ENCODE data around the gene SLC35E4.
"Not testable (repeated sequence)": the region's sequence is repeated elsewhere in the genome, so short reads cannot be mapped to it uniquely, and the experiment has no call there.

The SLC35E4 gene

DNA sequence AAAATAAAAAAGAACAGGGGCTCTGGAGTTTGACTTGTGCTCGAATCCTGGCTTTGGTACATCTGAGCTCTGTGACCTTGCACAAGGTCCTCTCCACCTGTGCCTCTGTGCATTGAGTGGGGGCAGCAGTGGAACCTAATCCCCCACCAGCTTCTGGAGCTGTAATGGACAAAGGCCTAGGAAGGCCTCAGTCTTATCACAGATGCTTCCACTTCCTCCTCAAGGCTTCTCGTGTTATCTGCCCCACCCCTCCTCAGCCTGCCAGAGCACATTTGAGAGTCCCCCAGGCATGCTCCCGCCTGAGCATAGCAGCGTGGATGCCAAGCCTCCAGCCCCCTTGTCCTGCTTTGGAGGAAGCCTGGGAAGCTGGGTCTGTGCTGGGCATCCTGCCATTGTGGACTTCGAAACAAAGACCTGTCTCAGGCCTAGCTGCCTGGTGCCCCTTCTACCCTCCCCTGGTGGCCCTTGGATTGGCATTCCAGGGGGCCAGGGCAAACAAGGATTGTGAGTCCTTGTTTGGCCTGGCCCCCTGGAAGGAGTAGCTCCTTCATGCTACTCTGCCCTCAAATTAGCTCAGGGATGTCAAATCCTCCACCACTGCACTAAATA, 15.0 kb downstream of the SLC35E4 start:
- DNase-seq (ENCODE audit: low read depth, low spot score), result no peak

DNA sequence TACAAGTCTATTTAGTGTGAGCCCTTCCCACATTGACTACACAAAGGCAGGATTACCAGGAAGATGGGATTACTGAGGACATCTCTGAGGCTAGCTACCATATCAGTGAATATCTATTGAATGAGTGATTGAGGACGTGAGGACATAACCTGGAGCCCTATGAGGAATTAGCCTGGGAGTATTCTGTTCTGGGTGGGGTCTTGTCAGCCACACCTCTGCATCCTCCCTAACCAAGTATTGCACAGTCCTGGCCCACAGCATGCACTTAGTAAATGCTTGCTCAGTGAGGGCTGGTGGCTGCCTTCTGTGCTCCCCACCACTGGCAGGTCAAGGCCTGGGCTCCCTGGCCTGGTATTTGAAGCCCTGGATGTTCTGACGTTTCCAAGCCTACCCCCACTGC, 17.3 kb downstream of the SLC35E4 start:
- no peak for DNase-seq (ENCODE audit: low read depth, low spot score)

DNA sequence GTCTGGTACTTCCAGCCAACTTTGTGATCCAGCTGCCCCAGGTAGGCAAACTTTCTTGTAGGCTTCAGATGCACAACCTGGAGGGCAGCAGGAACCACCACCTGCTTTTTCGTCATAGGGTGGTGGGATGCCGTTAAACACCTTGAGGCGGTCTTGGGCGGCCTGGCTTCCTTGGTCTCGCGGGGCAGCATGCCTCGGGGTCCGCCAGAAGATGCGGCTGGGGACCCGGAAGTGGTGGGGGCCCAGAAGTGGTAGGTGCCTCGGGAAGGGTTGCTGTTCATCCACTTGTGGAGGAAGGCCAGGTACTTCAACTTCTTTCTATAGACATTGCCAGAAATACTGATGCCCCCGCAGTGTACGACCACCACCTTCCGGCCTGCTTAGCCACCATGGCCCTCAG, 18.8 kb downstream of the SLC35E4 start:
- no peak for DNase-seq (ENCODE audit: low read depth, low spot score)

DNA sequence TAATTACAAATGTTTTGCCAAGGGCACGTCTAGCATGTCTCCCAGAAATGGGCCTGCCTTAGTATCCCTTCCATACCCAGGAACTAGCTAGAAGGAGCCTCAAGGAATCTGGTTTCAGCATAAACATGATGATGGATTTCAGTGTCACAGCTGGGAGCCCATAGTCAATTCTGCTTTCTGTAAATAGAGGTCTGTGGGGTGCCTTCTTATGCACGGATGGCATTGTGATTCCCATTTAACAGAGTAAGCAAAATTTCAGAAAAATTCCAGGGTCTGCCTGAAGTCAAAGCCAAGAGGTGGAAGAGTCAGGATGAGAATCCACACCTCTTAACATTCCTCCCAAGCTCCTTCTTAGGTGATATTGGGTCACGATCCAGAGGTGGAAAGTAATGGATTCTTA, 20.0 kb downstream of the SLC35E4 start:
- DNase-seq (ENCODE audit: low read depth, low spot score), result peak; percentile 65

DNA sequence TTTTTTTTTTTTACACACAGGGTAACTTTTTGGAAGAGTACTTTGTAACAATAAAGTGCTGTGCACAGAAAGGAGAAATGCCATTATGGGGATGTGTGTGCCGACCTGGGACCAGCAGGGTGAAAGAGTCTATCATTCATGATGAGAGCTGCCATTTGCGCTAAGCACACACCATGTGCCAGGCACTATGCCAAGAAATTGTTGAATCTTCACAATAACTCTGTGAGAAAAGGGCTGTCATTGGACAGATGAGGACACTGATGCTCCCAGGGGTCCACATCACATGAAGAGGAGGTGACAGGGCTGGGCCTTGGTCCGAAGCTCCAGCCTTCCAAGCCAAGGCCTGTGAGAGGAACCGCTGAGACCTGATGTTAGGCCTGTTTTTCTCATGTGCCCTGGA, 26.5 kb downstream of the SLC35E4 start:
- no peak for DNase-seq (ENCODE audit: low read depth, low spot score)

DNA sequence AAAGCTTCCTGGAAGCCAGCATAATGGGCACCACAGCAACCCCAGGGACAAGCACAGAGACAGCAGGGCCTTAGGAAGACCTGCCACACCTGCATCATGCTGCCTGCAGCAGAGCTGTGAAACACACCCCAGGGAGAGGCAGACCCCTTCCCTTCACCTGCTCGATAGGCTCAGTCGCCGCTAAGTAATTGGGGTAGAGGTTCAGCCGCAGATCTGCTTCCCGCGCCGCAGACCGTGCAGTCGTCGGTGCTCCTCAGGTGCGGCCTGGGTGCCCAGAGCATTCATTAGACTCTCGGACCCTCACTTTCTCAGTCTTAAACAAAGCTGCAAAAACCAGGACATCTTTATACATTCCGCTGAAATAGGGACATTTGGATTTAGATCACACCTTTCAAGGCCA, 29.2 kb downstream of the SLC35E4 start:
- no peak for DNase-seq (ENCODE audit: low read depth, low spot score)

DNA sequence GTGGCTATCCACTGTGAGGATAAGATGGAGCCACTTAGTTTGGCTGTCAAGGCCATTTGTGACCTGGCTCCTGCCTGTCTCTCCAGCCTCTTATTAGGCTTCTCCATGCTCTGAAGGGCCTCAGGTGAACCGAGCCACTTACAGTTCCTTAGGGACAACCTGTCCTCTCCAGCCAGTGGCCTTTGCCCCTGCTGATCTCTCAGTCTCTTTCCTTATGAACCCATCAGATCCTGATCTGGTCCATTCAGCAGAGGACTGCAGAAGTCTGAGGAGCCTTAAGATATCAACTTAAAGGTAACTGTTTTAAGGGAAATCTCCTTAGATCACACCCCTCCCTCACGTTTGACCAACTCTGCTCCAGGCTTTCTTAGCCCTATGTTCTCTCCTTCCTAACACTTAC, 29.7 kb downstream of the SLC35E4 start:
- no peak for DNase-seq (ENCODE audit: low read depth, low spot score)

DNA sequence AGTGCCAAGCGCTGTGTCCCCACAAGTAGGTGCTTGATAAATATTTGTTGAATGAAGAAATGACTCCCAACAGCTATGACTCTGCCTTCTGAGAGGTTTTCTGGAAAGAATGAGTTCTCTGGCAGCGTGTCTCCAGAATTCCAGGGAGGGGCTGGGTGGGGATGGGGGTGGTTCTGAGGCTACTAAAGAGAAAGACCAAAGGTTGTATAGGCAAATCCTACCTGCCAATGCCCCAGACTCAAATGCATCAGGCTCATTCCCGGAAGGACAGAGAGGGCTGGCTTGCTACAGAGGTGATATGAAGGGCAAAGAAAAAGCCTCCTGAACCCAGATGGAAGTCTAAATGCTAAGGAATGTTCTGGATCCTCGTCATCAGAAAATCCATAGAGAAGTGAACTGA, 30.2 kb downstream of the SLC35E4 start:
- no peak for DNase-seq (ENCODE audit: low read depth, low spot score)

DNA sequence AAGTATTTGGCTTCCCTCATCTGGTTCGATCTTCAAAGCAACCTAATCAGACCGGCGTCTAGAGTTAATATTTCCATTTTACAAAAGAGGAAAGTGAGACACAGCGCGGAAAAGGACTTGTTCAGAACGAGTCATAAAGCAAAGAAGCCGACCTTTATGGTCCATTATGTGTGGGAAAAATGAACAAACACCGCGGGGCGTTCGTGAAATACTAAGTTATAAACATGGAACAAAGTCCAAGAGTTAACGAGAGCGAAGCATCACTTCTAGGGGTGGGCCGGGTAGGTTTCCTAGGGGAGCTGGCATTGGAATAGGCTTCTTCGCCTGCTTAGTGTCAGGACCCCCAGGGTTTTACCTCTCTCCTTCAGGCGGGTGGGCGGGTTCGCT, 31.5 kb downstream of the SLC35E4 start:
- DNase-seq (ENCODE audit: low read depth, low spot score), result no peak

DNA sequence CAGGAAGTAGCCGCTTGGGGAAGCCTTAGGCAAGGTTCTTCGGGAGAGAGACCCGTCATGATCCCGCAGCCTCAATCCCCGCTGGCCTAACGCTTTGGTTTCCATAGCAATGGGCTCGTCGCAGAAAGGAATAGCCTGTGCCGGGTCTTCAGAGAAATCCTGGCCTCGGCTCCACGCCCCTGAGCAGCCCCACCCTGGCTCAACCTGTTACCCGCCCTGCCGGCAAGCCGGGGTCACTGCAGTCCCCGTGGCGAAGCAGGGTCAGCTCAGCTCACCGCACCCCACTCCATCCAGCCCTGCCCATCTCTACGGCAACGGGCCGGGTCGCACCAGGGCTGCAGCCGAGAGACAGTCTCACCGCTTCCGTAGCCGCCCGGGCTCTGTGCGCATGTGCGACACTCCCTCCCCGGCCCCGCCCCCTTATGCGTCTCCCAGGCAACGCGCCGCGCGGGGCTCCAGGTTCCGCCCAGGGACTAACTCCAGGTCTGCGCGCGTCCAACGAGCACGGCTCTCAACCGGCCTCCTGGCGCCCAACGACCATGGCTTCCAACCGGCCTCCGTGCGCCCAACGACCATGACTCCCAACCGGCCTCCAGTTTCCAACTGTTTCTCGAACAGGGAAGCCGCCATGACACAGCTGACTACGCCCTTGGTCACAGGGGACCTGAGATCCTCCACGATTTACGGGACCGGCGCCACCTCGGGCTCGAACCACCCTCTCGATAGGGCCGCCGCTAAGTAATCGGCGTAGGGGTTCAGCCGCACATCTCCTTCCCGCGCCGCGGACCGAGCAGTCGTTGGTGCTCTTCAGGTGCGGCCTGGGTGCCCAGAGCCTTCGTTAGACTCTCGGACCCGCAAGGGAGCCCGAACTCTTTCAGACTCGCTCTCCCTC, 32.2 kb downstream of the SLC35E4 start, which contains the start of gene DUSP18:
DUSP18 (minus strand) TSS at position 382 of the 892 bp plus-strand sequence. CDS start 3,872 bp downstream, outside the sequence.
- DNase-seq (ENCODE audit: low read depth, low spot score), result peak; percentile 73

DNA sequence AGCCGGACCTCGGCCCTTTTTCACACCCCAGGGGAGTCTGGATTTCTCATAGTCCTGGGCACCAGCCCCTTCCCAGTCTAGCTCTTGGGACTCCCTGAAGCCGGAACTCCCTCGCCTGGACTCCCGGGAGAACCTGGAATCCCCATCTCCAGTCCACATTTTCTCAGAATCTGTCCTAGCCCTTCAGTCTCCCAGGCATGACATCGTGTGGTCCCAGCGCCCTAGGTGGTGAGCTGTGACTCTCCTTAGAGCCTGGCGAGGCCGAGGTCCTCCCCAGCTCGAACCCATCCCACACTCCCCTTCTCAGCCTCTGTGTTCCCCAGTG, 32.8 kb downstream of the SLC35E4 start:
- DNase-seq (ENCODE audit: low read depth, low spot score), result no peak

DNA sequence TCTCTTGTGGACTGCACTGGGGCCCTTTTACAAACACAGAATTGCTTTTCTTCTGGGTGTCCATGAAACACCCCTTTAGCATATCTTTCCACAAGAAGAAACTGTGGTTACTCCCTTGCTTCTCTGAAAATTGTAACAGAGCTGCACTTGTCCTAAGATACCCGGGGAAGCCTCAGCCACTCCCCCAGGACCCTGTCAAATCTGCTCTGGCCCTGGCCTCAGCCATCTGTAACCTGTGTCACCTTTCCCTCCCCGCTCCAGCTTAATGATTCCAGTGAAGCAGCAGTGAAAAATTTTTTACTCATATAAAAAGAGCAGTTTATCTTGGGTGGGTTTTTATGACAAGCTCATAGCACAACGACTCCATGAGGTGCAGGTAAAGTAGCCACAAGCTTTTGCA, 35.5 kb downstream of the SLC35E4 start:
- DNase-seq (ENCODE audit: low read depth, low spot score), result no peak

DNA sequence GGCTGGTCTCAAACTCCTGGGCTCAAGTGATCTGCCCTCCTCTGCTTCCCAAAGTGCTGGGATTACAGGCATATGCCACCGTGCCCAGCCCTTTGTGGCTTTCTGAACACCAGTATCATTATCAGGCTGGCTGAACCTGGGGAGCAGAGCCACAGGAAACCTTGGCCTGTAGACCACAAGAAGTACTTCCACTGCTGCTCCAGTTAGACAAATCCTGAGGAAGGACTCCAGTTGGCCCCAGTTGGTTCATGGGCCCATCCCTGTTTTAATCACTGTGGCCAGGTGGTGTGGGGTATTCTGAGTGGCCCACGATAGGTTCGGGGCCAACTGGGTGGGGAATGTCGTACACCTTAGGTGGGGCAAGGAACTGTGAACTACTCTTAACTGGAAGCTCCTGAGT, 37.6 kb downstream of the SLC35E4 start:
- DNase-seq (ENCODE audit: low read depth, low spot score), result no peak

DNA sequence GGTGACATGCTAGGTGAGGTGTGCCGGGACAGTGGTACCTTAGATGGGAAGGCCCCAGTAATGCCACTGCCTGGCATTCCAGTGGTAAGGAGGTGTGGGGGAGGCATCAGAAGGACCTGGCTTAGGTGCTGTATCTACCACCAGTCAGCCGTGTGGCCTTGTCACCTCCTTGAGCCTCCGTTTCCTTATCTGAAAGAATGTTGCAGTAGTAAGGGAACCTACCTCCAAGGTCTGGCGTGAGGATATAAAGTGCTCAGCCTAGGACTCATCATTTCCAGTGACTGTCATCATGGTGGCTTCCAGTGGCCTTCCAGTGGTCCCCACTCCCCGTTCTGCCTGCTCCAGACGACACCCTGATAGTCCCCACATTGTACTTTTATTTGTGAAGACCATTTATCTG, 38.9 kb downstream of the SLC35E4 start:
- DNase-seq (ENCODE audit: low read depth, low spot score), result no peak

DNA sequence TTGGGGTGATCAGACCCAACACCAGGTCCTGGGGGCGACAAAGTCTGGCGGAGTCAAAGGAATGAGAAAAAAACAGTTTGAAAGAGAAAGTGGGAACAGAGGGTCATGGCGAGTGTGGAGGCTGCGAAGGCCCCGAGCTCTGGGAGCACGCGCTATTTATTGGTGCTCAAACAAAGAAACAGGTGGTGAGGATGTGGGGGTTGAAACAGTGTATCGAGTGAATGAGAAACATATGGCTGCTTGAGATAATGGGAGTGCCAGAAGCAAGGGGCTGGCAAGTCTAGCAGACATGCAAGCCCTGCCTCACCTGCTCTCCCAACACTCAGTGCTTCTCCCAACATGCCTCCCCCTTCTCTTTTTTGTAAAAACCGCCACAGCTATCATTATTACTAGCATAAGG, 39.9 kb downstream of the SLC35E4 start:
- DNase-seq (ENCODE audit: low read depth, low spot score), result no peak

DNA sequence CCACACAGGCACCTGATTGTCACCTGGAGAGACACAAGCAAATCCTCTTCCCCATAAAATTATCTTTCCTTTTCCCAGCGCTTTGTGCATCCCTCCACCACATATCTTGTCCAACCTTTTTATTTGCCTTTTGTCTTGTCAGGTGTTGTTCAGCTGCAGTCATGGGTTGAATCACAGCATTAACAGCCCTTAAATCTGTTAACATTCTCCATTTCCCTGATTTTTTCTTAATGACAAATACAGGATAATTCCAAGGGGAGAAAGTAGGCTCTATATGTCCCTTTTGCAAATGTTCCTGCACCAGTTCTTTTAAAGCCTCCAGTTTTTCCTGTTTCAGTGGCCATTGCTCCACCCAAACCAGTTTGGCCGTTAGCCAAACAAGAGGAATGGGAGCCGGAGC, 41.0 kb downstream of the SLC35E4 start:
- not testable (repeated sequence) for DNase-seq (ENCODE audit: low read depth, low spot score)

DNA sequence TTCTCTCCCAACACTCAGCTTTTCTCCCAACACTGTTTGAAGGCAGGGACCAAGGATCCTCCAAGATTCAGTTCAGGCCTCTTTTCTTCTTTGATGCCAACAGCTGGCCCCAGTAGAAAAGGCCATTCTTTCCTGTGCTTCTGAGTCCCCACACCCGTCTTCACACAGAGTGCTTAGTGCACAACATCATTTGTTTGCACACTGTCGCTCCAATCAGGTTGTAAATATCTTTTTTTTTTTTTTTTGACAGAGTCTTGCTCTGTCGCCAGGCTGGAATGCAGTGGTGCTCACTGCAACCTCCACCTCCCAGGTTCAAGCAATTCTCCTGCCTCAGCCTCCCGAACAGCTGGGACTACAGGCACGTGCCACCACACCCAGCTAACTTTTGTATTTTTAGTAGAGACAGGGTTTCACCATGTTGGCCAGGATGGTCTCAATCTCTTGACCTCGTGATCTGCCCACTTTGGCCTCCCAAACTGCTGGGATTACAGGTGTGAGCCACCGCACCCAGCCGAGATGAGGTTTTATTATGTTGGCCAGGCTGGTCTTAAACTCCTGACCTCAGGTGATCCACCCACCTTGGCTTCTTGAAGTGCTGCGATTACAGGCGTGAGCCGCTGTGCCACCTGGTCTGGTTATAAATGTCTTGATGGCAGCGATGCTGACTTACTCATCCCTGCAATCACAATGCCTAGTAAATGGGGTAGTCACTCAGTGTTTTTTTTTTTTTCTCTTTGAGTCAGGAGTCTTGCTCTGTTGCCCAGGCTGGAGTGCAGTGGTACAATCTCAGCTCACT, 44.5 kb downstream of the SLC35E4 start:
- DNase-seq (ENCODE audit: low read depth, low spot score), result not testable (repeated sequence)

DNA sequence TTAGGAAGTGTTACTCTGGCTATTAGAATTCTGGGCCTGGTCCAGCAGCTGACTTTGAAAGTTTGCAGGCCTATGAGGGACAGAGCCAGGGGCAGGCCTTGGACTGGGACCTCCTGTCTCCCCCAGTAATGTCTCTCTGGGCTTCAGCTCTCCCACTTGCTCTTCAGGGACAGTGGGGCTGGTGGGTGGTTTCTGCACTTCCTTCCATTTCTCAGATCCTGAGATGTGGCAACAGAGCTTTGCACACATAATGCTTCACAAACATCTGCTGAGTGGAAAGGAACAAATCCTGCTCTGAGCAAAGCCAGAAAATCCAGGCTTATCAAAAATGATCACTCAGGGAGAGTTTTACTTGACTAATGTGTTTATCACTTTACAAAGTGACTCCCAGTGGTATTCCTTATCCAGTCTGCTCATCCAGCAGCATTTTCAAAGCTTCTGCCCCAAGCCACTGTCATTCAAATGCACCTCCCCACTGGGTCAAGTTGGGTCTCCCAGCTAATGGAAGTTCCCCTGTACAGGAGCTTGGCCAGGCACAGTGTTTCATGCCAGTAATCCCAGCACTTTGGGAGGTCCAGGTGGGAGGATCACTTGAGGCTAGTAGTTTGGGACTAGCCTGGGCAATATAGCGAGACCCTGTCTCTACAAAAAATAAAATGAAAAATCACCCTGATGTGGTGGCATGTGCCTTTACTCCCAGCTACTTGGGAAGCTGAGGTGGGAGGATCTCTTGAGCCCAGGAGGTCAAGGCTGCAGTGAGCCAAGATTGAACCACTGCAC, 45.6 kb downstream of the SLC35E4 start:
- no peak for DNase-seq (ENCODE audit: low read depth, low spot score)

DNA sequence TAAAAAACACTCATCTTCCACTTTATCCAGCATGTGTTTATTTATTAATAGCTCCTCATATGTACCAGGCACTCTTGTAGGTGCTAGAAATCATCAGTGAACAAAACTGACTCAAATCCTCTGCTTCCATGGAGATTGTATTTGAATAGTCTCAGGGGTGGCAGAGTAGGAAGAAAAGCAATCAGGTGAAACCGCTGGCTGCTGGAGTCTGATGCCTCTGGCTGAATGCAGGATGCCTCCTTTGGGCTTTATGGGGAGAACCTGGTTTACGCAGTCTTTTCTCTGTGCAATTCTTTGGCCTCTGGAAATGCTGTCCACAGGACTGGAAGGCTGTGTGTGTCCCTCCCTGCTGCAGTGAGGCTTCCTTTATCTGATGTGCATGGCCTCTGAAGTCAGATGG, 46.2 kb downstream of the SLC35E4 start:
- DNase-seq (ENCODE audit: low read depth, low spot score), result no peak

DNA sequence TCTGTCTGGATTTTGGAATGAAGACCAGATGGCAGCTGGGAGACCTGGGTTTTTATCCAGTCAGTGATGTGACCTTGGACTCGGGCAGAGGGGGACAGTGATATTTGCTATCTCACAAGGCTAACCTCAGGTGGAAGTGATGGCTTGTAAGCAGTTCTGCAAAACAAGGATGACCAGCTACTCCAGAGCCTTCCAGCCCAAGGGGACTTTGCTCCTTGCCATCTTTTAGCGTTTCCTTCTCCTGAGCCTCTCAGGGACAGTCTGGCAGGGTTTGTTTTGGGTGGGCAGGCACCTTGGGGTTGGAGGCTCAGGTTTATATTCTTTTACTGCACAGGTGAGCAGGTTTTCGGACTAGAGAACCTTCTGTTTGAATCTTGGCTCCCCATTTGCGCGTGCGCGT, 49.6 kb downstream of the SLC35E4 start:
- no peak for DNase-seq (ENCODE audit: low read depth, low spot score)

DNA sequence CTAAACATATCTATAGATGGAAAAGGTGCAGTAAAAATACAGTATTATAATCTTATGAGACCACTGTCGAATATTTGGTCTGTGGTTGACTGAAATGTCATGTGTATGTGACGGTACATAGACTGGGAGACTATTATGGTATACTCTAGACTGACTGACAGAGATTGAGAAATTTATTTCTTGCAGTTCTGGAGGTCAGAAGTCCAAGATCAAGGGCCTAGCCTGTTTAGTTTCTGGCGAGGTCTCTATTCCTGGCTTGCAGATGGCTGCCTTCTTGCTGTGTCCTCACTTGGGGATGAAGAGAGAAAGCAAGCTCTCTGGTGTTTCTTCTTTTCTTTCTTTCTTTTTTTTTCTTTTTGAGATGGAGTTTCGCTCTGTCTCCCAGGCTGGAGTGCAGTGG, 51.8 kb downstream of the SLC35E4 start:
- DNase-seq (ENCODE audit: low read depth, low spot score), result no peak

DNA sequence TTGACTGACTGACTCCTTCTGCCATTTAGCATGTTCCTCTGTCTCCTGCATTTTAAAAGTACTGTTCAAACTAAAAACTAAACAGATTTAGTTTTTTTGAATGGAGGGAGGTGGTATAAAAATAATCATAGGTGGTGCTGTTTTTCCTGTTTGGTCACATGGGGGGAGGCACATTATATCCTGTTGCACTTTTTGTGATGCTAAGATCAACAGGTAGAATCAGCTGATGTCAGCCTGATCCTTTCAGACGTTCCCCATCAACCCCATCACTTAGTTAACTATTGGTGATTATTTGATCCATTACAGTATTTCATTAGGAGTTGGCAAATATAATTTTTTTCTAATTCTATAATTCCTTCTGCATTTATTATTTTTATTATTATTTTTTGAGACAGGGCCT, 54.0 kb downstream of the SLC35E4 start:
- DNase-seq (ENCODE audit: low read depth, low spot score), result no peak
